ENCODE measurements around the gene ATP13A2. TPM values are rescaled to one million over a fixed set of nuclear protein-coding genes. Genes with fewer than 3 reads are reported as not detected.

ATP13A2 gene
- total and polyA plus RNA-seq, 2 donors (not counting 1 experiment from before 2014, with no cell fraction given): 41.6 to 51.8 TPM

- CTCF ChIA-PET: no interaction called here
- H4K20me1 ChIP-seq (ENCODE audit: control insufficient read depth, insufficient read depth, low read length, poor library complexity, severe bottlenecking): no peaks in the 10 kb centered on the region
- 93% methylated on average over 7 of the region's 9 CpGs for WGBS (ENCODE audit: insufficient coverage)
- H3K4me1 Mint-ChIP-seq: no peaks in the 10 kb centered on the region
- H3K36me3 ChIP-seq (replicated peaks in 1 of 2; ENCODE audit: control extremely low read depth in 1 of 2, control insufficient read depth in 1 of 2, extremely low read depth in 1 of 2, insufficient read depth in 2 of 2, low read length in 1 of 2): no peaks in the 10 kb centered on the region
- no peak overlapping the region for H3K27ac ChIP-seq (ENCODE audit: low read length in 2 of 2)
- H3K9ac ChIP-seq (ENCODE audit: low read length): no peak overlapping the region
- POLR2A ChIA-PET: no interaction called here
- no peaks in the 10 kb centered on the region for H3K9me3 ChIP-seq (ENCODE audit: control extremely low read depth in 1 of 3, control insufficient read depth in 2 of 3, insufficient read depth in 1 of 3, low read length in 2 of 3)
- H3K27me3 ChIP-seq (replicated peaks in 1 of 4; ENCODE audit: control extremely low read depth in 1 of 4, control insufficient read depth in 3 of 4, insufficient read depth in 4 of 4, low read length in 3 of 4): no peaks in the 10 kb centered on the region
- H3K79me2 ChIP-seq (ENCODE audit: control insufficient read depth, insufficient read depth, low read length): no peaks in the 10 kb centered on the region
- DNase-seq (no peak), ATAC-seq (ENCODE audit: low read depth) (no peak)
- TF ChIP-seq EZH2 (IDR thresholded peaks at IDR 0.05; ENCODE audit: borderline replicate concordance, insufficient read depth, low read depth, low read length, poor library complexity, severe bottlenecking) (no peak), CTCF (IDR thresholded peaks at IDR 0.05) (no peak)
- intact Hi-C loops (cut with micrococcal nuclease): no loop called here
- H3K9me3 Mint-ChIP-seq (ENCODE audit: insufficient read depth): no peaks in the 10 kb centered on the region
- no peak overlapping the region for H3K4me2 ChIP-seq (replicated peaks; ENCODE audit: low read depth, low read length, poor library complexity, severe bottlenecking)
- H3K4me3 ChIP-seq (ENCODE audit: control extremely low read depth in 1 of 5, extremely low read depth in 1 of 5, insufficient read depth in 1 of 5, low read depth in 2 of 5, low read length in 4 of 5): no peak overlapping the region
- no peak overlapping the region for H2AFZ ChIP-seq (ENCODE audit: insufficient read depth, low read depth, low read length, poor library complexity, severe bottlenecking)
- H3K27ac Mint-ChIP-seq: no peak overlapping the region
- H3K27me3 Mint-ChIP-seq: no peaks in the 10 kb centered on the region
- H3K4me3 Mint-ChIP-seq: no peak overlapping the region
- no peaks in the 10 kb centered on the region for H3K4me1 ChIP-seq (ENCODE audit: control insufficient read depth in 2 of 2, insufficient read depth in 2 of 2, low read length in 2 of 2)
These were observed 38.5 kb downstream of the ATP13A2 start for GRCh38 chr1:16973215-16973614.

DNA sequence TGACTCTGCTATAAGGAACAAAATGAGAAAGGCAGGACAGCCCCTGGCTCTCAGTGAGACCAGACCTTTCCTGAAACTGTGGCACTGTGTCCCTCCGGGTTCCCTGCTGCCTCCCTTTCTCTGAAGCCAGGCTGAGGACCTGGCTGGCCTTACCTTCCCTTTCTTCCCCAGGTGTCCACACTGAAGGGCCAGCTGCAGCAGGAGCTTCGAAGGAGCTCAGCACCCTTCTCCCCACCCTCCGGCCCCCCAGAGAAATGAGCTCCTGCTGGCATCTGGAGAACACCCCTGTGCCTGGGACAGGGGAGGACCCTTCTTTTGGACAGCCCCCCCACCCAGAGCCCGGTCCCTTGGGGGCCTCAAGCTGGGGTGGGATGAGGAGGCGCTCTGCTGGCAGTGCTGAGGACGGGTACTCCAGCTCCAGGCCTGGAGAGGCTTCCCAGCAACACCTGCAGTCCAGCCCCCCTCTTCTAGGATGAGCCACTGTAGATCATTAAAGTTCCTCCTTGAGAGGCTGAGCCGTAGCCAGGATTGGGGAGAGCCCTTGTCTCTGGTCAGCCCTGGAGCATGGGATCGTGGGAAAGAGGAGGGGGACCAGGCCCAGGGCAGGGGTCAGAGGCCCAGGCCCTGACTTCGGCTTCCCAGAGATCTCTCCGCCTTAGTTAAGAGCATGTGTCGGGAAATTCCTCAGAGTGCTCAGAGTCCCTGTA lies 39.4 kb downstream of the ATP13A2 start:
- Histone ChIP-seq H3K9me3 (ENCODE audit: control extremely low read depth in 1 of 3, control insufficient read depth in 2 of 3, insufficient read depth in 1 of 3, low read length in 2 of 3) (no peaks in the 10 kb centered on the region), H3K4me2 (replicated peaks; ENCODE audit: low read depth, low read length, poor library complexity, severe bottlenecking) (no peak overlapping the region), H3K79me2 (ENCODE audit: control insufficient read depth, insufficient read depth, low read length) (no peaks in the 10 kb centered on the region), H4K20me1 (ENCODE audit: control insufficient read depth, insufficient read depth, low read length, poor library complexity, severe bottlenecking) (no peaks in the 10 kb centered on the region), H2AFZ (ENCODE audit: insufficient read depth, low read depth, low read length, poor library complexity, severe bottlenecking) (no peak overlapping the region), H3K9ac (ENCODE audit: low read length) (no peak overlapping the region), H3K4me1 (ENCODE audit: control insufficient read depth in 2 of 2, insufficient read depth in 2 of 2, low read length in 2 of 2) (no peaks in the 10 kb centered on the region), H3K27ac (ENCODE audit: low read length in 2 of 2) (no peak overlapping the region), H3K4me3 (ENCODE audit: control extremely low read depth in 1 of 5, extremely low read depth in 1 of 5, insufficient read depth in 1 of 5, low read depth in 2 of 5, low read length in 4 of 5) (no peak overlapping the region), H3K27me3 (replicated peaks in 1 of 4; ENCODE audit: control extremely low read depth in 1 of 4, control insufficient read depth in 3 of 4, insufficient read depth in 4 of 4, low read length in 3 of 4) (no peaks in the 10 kb centered on the region), H3K36me3 (replicated peaks in 1 of 2; ENCODE audit: control extremely low read depth in 1 of 2, control insufficient read depth in 1 of 2, extremely low read depth in 1 of 2, insufficient read depth in 2 of 2, low read length in 1 of 2) (no peaks in the 10 kb centered on the region)
- no peaks in the 10 kb centered on the region for H3K9me3 Mint-ChIP-seq (ENCODE audit: insufficient read depth)
- no peaks in the 10 kb centered on the region for H3K4me1 Mint-ChIP-seq
- H3K27ac Mint-ChIP-seq: no peak overlapping the region
- ChIA-PET CTCF (no interaction called here), POLR2A (no interaction called here)
- 89% methylated on average over 3 of the region's 11 CpGs for WGBS (ENCODE audit: insufficient coverage)
- no peak overlapping the region for H3K4me3 Mint-ChIP-seq
- no peak for ATAC-seq (ENCODE audit: low read depth)
- TF ChIP-seq CTCF (IDR thresholded peaks at IDR 0.05) (no peak), EZH2 (IDR thresholded peaks at IDR 0.05; ENCODE audit: borderline replicate concordance, insufficient read depth, low read depth, low read length, poor library complexity, severe bottlenecking) (no peak)
- intact Hi-C loops (cut with micrococcal nuclease): no loop called here
- no peak for DNase-seq
- no peaks in the 10 kb centered on the region for H3K27me3 Mint-ChIP-seq

Data from B cell (primary cell).